ENCODE measurements around the gene DIPK1C.

DIPK1C gene

DNA sequence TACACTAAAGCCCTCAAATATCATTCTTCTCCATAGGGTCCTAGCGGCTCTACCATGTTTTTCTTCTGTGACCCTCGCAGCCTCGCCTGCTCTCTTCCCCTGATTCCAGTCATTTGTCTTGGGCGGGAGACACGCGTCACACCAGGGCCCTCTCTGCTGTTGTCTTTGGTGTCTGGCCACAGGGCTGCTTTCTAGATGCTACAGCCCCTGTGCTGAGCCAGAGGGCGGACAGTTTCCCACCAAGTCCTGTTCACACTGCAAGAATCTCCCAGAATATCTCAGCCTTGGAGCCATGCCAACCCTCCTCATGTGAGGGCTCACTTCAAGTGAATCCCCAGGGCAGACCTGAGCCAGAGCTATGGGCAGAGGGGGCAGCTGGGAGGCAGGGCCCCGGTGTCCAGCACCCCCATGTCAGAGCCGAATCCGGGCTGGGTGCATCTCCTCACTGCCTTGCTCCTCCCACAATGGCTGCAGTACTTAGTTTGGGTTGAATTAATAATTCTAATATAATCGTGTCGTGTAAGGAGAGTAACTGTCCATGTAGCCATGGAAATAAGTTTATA is 42.1 kb downstream of the DIPK1C start:
- DNase-seq = no peak

DNA sequence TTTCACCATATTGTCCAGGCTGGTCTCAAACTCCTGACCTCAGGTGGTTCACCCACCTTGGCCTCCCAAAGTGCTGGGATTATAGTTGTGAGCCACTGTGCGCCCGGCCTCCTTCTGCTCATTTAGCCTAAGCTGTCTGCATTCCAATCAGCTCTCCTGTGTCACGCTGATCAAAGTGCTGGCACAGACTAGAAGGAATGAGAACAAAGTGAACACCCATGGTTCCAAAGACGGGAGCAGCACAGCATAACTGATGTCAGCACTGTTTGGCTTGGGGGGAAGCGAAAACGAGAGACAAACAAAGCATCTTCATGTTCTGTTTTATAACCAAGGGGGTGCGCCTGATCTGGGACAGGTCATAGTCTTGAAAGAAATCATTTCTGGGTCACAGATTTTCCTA is 43.3 kb downstream of the DIPK1C start:
- DNase-seq = no peak

DNA sequence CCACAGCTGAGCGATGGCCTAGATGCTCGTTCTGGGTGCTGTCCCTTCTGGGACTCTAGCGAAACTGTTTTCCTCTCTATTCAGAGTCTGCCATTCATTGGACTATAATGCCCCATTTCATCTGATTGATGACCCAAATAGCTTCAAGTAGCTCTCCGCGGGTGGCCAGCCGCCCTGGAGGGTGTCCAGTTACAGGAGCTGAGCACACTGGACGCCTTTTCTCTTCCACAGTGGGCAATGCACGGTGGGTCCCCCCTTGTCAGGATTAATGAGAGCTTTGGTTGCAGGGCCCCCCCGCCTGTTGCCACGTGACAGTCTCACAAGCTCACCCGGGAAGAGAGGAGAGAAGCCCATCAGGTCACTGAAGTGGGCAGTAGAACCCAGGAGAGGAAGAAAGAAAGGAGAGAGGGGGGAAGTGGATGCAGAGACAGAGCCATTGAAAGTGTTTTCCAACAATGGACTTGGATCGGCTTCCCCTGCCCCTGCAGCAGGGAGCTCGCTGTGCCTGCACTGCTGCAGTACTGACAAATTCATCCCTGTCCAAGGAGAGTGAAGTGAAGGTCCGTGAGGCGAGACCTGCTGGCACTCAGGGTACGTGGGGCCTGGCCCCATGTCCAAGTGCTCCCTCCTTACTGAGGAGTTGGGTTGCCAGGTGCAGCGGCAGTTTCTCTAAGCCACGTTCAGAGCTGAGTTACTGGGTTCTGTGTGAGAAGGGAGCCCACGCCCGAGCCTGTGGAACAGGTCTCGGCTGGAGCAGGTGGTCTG is 44.8 kb downstream of the DIPK1C start:
- no peak for DNase-seq

DNA sequence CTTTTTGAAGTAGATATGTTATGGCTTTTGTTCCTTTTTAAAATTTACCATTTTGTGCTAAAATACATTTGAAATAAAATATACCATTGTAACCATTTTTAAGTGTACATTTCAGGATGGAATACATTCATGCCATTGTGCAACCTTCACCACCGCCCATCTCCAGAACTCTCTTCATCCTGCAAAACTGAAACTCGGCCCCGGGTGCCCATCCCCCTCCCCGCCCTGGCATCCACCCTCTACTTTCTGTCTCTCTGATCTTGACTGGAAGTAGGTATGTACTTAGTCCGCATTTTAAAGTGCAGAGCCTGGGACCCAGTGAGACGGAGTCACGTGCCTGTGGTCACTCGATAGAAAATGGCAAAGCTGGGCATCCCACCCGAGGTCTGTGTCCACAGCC is 45.6 kb downstream of the DIPK1C start:
- DNase-seq = no peak

DNA sequence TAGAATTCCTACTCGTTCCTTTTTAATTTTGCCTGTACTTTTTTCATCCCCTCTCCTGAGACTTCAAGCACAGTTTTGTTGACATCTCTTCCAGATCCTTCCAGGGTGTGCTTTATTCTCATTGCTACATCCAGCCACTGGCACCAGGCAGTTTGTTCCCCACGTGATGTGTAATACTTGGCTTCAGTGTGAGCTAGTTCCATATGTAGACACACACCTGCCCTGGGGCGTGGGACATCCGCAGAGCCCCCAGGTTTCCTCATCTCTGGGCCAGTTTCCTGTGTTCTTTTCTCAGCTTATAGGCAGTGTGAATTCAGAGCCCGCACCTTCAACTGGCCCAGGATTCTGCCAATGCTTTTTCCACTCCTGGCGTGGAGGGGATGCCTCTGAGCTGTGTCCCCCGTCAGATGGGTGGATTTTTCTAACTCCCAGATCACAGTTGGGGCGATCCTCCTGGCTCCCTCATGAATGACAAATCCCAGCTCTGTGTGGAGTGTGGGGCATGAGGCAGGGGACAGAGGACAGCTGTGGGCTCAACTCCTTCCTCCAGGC is 46.6 kb downstream of the DIPK1C start:
- DNase-seq = no peak

DNA sequence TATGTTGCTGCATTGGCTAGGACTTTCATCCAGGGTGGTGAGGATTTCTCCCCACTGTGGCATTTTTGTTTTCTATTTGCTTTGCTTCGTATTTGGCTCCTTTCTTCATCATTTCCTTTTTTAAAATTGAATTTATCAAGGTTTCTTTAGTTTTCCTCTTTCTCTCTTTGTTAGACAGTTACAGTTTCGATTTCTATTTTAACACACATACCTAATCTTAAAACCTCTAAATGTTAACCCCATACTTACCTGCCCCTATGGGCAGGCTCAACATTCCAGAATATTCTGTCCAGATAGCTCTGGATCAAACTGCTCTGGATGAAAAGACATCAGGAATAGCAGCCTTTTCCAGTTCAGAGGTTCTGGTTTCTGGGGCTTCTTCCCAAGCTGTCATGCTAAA is 49.2 kb downstream of the DIPK1C start:
- no peak for DNase-seq

DNA sequence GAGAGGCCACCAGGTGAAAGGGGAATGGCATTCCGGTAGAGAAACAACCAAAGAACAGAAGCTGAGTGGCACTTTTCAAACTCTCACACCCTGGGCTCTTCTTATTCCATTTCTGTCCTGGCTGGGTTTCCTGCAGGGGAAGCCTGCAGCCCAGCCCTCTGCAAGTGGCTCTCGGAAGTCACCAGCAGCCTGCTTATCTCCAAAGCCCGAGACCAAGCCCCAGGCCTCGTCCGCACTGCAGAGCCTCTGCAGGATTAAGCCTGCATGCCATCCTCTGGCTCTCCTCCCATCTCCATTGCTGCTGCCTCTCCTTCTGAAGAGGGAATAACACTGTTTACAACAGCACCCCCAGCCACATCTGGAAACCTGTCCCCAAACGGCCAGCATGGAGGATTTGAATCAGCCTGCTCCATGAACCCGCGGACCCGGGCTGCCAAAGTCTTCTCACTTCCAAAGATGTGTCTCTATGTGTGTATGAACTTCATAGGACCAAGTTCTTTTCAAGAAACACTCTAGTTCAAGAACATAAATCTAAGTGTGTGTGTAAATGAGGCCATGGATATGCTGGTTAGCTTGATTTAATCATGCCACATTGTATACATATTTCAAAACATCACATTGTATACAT is 54.2 kb downstream of the DIPK1C start:
- no peak for DNase-seq

DNA sequence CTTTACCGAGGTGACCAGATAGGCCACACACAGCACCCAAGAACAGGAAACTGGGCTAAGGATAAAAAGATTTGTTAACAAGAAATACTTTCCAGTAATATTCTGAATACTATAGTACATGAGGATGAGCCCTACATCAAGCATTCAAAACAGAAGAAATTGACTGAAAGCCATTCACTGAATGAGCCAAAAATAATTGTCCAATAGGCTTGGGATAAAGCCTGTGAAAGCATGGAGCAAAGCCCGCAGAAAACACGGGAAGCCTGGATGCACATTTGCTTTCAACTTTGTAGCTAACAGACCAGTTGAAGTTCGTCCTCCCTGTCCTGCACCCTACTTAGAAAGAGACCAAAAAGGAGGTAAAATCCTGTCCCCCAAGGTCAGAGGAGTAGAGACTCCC is 56.3 kb downstream of the DIPK1C start:
- DNase-seq = no peak

DNA sequence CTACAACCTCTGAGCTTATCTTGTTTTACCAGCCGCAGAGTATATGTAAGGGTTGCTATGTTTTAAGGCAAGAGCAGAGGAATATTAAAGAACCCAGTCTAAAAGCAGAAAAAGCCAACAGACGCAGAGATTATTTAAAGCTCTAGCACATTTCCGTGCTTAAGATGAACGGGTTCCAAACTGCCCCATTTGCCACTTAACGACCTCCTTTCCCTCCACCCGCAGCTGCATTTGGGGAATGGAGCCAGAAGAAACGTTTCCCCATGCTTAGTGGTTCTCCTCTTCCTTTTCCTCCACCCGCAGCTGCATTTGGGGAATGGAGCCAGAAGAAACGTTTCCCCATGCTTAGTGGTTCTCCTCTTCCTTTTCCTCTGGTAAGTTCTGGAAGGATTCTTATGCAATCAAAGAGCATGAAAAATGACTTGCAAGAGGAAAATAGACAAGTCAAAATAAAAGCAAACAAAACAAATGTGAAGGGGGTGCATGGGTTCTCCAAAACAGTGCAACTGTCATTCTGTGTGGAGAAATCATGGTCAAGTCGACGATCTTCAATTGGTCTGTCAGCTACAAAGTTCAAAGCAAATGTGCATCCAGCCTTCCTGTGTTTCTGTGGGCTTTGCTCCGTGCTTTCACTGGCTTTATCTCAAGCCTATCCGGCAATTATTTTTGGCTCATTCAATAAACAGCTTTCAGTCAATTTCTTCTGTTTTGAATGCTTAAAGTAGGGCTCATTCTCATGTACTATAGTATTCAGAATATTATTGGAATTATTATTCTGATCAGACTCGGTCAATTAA is 57.8 kb downstream of the DIPK1C start:
- no peak for DNase-seq

DNA sequence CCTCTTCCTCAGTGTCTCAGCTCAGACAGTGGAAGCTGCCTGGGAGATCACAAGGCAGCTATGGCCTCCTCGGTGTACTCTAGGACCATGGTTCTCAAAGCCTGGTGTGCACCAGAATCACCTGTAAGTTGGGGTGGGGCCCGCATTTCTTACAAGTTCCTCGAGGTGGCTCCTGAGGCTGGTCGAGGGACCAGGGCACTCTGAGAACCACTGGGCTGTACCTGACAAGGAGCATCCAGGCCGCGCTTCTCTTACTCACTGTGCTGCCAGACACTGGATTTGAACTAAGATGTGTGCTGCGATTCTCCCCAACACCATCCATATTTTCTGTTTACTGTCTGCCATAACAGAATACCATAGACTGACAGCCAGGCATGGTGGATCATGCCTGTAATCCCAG is 59.5 kb downstream of the DIPK1C start:
- no peak for DNase-seq

DNA sequence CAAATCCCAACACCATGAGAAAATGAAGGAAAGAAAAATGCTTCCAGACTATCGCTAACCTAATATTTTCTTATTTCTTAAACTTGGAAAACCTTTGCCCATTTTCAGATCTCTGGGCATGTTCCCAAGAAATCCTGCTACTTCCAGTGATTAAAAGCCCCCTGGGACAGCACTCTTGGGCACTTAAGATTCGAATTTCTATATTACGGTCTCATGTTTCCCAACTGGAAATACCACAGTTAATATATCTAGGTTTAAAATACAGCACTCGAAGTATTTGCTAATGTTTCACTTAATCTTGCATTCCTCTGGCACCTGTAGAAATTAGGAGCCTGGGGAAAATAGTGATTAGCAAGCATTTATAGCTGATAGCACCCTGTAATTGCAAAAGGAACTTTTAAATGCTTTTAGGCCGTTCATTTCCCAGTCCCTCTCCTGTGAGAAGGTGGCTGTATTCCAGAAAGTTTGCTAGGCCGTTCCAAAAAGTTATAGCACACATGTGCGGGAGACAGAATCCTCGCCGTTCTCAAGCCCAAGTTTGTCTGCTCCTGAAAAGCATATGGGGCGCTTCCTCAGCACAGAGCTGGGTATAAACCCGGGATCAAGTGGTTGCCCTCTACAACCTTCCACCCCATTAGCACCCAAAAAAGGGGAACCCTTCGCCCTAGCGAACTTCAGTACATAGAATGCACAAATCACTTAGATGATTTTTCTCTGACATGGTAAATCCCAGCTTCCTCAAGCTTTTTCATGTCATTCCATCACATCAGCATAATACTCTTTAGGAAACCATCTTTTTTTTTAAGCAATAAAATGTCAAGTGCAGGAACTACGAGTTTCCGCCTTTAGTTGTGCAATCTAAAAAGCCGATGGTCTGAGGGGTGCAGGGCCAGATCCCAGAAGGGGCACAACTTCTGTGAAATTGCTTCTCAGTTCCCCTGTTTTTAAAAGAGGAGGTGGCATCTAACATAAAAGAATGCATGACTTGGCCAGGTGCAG is 60.6 kb downstream of the DIPK1C start:
- DNase-seq = no peak

DNA sequence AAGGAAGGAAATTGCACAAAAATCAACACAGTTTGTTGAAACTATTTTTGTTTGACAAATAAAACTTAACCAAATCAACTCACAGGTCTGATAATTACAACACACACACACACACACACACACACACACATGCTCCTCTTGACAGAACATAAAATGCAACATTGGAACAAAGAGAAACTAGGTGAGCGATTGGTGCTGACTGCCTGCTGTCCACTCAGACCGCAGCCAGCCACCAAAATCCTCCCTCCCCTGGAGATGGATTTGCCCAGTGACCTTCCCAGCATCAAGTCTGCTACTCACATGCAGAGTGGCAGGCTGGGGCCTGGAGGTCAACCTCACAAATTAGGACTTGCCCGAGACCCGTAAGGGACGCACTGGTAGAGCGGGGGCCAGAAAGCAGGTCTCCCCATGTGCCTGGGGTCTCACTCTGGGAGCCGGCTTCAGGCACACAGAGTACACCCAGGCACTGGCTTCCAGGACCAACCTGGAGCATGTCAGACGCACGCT is 61.4 kb downstream of the DIPK1C start:
- DNase-seq = no peak

DNA sequence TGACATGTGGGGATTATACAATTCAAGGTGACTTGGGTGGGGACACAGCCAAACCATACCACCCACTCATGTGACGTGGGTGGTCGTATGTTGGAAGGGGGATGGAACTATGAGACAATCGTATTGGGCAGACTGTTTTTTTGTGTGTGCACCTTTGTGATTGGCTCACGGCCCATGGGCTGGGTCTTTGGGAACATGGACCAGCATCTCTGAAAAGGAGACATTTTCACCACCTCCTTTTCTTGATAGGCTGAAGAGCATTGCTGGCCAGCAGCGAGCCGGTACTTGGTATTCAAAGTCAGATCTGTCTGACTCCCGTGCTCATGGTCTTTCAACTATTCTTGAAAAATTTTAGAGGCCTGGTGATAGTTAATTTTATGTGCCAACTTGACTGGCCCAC is 62.1 kb downstream of the DIPK1C start:
- no peak for DNase-seq

DNA sequence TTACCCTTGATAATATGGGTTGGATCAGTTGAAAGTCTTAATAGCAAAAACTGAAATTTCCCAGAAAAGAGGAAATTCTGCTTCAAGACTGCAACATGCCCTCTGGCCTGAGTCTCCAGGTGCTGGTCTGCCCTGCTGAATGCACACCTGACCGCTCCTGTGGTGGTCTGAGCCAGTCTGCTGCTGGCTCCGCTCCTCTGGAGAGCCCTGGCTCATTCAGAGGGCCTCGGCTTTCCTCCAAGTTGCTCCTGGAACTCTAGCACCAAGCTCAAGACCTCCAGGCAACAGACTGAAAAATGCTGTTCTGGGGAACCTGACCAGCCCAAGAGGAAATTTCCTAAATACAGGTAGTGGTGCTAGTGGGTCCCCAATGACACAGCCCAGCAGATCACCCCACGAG is 64.8 kb downstream of the DIPK1C start:
- no peak for DNase-seq

DNA sequence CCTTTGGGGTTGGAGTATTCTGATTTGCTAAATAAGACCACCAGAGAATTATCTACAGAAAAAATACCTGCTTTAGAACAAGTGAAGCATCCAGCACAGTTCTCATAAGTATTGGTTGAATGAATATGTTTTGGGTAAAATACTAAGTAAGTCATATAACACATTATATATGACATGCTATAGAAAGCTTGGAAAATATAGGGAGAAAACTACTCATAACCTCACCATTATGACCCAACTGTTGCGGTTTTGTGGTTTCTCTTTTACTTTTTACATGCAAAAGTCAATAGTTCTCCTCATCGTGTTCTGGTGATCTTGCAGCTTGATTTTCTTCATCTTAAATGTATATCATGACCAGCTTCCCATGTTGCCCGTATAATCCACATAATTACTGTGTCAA is 66.2 kb downstream of the DIPK1C start:
- DNase-seq = no peak

DNA sequence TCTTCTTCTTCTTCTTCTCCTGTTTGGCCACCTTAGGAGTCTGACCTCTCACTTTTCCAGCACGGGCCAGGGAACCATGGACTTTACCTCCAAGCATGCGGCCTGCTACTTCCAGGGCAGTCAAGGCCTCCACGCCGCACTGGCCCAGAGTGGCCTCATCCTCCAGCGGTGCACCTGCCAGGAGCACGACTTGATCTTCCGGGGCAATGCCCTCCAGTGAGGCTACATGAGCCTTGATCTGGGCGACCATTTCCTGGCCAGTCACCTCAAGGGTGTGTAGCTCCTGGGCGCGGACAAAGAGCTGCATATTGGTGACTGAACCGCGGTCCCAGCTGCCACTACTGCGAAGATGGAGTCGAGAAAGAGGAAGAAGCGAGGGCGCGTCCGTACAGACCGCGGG is 67.1 kb downstream of the DIPK1C start:
- DNase-seq = no peak

DNA sequence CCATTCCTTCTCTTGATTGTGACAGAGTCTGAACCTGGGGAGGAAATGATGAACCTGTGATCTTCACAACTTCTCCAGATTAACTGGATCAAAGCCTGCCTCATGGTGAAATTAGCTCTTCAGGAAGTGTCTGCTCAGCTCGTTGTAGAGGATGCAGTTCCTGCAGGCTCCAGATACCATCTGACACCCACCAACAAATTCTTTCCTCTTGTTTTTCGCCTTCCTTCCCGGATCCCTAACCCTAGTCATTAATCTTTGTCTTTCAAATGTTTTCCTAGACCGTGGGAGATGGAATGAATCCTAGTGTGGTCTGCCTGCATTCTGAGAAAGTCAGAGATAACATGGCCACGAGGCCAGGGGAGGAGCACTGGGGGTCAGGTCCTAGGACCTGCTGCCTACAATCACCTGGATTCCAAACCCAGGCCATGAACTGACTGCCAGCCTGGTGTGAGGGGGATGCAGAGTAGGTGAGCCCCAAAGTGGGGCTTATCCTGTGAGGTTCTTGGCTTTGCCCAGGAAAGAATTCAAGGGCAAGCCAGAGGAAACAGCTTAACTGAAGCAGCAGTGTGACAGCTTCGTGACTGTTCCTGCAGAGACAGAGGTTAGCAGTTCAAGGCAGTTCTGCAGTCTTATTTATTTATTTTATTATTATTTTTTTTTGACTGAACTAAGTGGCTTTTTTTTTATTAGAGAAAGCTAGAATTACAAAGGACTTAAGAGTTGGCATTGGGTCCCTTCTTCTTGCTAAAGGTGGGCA is 67.8 kb downstream of the DIPK1C start:
- no peak for DNase-seq

DNA sequence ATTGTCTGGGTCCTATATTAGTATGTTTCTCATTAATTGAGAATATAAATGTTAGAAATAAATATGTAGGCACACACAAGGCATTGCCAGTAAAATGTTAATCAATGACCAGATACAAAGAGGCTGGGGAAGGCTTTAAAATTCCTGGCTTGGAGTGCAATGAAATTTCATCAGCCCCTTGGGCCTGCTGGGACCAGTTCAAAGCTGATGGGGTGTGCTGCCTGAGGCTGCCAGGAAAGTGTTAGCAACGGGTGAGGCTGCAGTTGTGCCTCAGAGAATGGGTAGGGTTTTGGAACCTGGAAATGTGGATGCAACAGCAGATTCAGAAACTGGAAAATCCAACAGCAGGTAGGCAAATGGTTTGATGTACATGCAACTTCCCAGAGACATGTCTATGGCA is 68.9 kb downstream of the DIPK1C start:
- DNase-seq = no peak

DNA sequence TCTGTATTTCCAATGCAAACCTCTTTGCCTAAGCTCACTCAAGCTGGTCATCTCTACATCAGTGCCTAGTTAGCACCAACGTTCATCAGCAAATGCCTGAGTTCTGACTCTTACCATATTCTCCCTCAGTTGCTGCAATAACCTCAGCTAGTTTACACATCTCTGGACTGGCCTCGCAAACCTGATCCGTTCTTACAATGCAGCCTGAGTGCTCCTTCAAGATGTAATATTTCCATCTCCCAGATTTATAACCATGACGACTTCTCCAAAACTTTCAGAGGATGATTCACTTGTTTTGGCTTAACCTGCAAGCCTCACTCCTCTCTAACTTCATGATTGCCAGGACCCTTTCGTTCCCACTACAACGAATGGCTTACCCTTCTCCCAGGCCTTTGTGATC is 69.7 kb downstream of the DIPK1C start:
- DNase-seq = no peak
